ENCODE measurements around the gene EPAS1. TPM values are rescaled to one million over a fixed set of nuclear protein-coding genes. Genes with fewer than 3 reads are reported as not detected.

The EPAS1 gene
- total RNA-seq, 1 experiment from 2014 or later: 25.8 TPM

DNA sequence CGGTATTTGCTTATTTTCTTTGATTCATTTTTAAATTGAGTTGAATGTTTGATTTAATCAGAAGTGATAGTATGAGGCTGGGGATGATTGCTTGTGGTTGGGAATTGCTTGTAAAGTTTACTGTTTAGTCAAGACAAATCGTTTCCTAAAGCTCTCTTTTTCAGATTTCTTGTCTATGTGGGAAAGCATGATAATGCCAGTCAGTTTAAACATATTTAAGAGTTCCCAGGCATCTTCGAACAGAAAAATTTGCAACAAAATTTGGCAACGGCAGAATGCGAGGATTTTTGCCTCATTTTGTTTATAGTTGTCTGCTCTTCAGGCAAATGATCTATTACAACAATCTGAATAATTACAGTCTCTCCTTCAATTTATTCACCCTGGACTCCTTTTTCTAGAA is 22.5 kb downstream of the EPAS1 start:
- DNase-seq (ENCODE audit: low read depth): no peak

DNA sequence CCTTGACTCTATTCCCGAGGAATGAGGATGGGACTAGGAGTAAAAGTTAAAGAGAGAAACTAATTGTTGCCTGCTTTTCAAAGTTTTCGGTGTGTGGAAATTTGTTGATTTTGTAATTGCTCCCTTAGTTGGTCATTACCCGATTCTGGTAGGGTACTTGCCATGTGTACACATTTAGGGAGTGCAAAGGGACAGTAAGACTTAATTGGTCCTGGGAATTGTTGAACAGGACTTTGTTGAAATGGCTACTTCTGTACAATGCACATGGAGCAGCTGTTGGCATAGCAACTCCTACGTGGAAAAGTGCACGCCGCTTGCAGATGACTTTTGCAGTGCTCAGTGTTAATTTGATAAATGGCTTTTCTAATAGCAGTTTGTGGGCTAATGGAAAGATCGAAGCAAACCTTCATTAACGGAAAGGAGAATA is 22.9 kb downstream of the EPAS1 start:
- DNase-seq (ENCODE audit: low read depth): no peak

DNA sequence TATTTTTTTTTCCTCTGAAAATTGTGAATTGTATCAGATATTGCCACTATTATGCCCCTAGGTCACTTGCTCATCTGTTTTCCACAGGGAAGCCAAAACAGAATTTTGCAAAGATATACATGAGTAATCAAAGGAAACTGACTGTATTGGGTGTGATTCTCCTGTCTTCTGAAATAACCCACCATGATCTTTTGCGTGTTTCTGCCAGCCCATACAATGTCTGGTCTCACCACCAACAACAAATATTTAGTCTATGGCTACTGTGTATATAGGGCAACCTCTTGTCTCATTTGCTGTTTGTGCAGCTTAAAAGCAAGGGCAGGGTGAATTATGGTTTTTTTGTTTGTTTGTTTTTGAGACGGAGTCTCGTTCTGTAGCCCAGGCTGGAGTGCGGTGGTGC is 26.5 kb downstream of the EPAS1 start:
- no peak for DNase-seq (ENCODE audit: low read depth)

DNA sequence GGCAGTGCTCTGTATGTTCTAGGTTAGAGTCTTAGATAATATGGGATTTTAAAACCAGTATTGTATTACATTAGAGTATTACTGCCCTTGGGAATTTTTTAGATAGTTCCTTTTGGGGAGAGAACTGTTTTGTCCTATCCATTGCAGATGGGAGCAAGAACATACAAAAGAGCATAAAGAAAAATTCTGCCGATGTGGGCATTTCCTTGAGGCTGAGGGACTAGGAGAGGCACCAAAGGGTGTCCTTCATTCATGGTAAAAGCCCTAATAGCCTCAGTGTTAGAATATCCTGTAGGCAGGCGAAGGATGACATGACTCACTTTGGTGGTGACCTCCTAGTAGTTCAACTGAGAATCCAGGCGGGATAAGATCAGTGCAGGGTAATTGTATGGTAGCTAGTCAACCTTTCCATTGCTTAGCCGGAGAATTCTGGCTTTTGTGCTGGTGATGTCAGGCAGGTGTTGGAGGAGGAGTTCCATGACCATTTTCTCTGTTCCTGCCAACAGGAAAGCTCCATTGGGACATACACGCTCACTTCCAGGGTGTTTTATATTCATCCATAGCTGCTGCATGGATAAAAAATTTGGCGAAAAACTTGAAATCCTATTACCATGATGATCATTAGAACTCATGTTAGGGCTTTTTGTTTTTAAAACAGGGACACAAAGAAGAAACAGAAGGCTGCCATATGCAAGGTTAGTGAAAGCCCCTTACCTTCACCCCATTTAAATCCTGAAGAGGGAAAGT is 28.1 kb downstream of the EPAS1 start:
- peak; percentile 74 for DNase-seq (ENCODE audit: low read depth)

DNA sequence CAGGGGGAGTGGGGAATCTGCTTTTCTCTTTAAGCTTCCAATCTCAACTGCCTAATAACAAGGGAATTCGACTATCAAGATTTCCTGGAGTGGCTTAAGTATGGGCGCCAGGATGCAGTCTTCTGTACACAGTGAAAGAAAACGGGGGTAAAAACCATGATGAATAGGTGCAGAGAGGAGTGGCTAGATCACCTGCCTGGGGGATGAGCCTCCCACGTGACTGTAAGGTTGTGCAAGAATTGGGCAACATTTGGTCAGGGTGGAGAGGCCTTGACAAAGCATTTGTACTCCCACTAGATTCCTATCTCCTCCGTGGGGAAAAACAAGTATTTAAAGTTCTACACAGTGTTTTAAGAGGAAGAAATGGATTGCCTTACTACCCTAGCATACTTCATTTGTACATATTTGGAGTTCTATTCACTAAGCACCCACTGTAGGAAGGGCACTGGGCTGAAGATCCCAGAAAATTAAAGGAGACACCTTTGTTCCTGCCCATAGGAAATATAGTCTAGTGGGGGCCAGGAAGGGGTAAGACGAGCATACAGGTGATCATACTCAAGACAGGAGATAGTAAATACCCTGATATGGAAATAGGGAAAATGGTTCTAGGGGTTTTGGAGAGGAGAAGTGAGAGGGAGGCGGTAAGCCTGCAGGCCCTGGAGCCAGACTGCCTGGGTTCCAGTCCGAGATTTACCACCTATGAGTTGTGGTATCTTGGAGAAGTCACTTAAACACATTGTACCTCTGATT is 29.2 kb downstream of the EPAS1 start:
- DNase-seq (ENCODE audit: low read depth): no peak

DNA sequence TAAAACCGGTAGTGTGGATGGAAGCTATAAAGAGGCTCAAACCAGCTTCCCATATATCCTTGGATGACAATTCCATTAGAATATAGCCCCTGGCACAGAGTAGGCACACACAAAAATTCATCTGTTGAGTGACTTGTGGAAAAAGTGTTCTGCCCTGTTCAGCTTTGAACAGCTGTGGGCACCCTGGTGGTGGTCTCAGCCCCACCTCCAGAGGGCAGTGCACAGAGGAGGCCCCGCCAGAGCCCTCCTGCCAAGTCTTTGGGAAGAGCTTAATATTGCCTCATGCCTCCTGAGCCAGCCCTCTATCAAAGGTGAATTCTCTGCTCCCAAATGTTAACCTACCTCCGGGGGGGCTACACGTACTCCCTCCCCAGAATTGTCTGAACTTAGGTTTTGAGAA is 30.4 kb downstream of the EPAS1 start:
- DNase-seq (ENCODE audit: low read depth): no peak

DNA sequence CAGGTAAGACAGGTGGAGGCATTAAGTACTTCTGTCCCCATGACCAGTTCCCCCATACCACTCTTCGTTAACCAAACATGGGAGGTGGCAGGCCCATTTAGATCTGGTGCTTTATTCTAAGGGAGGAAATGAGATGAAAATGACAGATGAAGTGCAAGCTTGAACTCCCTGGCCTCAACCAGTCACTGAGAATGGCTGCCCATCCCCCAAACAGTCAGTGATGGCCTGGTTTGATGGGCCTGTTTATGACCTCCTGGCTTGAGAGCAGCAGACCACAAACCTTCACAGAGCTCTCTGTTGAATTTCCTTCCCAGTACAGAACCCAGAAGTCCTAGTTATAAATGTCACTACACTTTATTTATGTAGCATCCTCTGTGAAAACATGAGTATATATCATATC is 31.1 kb downstream of the EPAS1 start:
- no peak for DNase-seq (ENCODE audit: low read depth)

DNA sequence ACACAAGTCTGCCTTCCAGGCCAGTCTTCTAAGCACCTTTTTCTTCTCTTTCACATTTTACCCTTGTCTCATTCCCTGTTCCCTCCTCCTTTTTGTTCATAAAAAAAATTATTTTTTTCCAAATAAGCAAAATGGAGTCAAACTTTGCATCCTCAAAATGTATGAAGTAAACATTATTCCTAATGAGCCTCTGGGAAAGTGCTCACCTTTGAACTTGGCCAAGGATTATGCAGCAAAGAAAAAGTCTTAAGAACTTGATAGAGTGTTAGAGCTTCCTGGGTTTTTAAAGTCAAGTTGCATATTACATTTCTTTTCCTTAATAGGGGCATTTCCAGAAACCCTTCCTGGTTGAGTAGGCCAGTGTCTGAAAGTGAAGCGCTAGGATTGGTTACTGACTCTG is 31.6 kb downstream of the EPAS1 start:
- no peak for DNase-seq (ENCODE audit: low read depth)

DNA sequence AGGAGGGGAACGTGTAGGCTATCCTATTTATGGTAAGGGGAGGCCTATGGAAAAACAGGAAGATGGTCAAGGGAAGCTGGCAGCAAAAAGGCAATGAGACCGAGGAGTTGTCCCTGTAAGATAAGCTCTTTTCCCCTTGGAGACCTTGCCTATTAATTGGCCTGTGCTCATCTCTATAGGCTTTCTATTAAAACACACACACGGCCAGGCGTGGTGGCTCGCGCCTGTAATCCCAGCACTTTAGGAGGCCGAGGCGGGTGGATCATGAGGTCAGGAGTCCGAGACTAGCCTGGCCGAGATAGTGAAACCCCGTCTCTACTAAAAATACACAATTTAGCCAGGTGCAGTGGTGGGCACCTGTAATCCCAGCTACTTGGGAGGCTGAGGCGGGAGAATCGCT is 32.1 kb downstream of the EPAS1 start:
- DNase-seq (ENCODE audit: low read depth): no peak

DNA sequence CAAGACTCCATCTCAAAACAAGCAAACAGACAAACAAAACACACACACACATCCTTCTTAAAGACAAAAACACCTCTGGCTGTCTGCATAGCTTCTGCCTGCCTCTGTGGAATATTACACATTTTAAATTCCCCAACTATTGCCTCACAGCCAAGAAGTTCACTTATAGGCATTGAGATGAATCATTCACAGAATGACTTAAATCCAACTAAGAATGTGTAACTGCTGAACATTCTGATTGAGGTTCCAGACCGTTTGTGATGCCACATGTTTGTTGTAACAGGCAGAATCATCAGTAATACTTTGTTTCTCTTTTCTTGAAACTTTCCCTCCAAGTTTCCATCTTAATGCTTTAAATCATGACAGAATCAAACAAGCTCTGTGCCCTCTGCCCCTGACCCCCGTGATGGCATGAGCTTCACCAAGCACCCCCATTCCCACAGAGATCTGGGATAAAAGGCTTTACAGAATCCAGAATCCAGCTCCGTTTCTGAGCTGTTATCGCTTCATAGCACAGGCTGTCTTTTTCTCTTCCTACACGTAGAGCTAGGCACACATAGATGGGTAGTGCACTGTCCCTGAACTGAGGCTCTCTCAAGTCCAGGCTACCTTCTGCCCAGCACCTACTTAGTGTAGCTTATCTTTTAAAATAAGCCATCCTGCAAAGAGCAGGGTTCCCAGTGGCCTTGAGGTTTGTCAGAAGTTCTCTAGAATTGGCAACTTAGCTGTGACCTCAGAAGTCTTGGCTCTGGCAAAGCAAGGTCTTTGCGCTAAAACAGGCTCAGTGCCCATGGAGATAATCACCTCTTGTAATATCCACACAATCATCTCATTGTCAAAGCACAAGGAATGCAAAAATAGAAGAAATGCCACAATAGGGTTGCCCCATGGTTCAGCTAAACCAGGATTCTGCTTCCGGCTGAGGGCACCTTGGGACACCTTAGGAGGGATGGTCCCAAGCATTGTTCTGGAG is 32.9 kb downstream of the EPAS1 start:
- peak; percentile 81 for DNase-seq (ENCODE audit: low read depth)

DNA sequence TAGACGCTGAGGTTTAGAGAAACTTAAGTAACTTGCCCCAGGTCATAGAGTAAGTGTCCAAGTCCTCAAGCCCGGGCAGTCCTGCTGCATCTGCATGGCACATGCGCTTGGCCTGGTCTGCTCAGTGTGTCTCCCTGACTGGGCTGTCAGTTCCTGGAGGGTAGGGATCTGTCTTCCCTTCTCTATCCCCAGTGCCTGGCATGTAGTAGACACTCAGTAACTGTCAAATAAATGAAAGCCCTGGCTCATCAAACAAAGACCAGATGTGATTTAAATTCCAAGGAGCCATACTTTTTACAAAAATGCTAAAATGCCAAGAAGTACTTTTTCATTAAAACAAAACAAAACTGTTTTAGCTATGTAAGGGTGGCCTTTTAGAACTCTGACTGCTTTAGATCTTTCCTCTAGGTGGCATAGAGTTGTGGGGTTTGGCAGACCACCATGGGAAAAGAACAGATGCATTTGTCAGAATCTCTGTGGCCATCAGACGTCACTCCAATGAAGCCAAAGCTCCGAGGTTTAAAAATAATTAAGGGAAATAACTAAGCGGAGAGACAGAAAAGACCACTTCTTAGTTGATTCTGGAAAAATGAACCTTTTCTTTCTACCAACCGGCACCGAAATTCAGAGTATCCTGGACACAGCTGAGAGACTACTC is 34.0 kb downstream of the EPAS1 start:
- no peak for DNase-seq (ENCODE audit: low read depth)

DNA sequence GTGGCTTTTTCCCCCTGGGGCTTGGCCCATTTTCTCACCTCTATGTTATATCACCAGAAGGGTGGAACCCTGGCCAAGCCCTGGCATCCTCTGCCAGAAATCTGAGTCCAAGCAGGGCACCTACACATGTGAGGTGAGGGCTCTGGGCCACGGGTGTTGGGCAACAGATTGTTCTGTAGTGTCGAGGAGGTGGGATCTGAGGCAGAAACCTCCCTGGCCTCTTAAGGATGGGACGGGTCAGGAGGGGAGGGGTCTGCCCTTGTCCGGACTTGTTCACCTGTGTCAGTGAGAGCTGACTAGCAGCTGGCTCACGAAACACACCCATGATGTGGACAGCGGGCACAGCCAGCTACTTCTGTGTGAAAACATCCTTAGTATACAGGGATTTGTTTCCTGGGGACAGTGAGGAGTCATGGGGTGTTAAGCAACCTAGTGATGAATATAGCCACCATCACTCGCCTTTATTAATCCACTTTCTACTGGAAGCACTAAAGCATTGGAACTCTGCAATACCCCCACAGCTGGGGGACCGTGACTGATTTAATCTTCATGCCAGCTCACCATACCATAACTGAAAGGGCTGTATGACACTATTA is 35.6 kb downstream of the EPAS1 start:
- no peak for DNase-seq (ENCODE audit: low read depth)

DNA sequence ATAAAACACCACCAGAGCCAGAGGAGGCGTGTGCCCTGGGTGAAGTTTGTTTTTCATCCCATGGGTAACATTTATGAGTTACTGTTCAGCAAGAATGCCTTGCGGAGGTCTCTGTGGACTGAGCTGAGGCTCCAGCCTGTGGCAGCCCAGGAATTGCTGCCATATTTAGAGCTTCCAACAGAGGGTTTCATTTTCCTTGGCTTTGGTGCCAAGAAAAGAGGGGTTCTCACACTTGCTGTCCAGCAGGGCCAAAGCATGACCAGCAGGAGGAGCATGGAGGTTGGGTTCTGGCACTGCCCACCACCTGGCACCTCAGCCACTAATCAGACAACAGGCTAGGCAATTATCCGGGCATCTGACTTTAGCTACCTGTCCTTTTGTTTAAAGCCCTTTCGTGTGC is 36.7 kb downstream of the EPAS1 start:
- DNase-seq (ENCODE audit: low read depth): peak; percentile 36

DNA sequence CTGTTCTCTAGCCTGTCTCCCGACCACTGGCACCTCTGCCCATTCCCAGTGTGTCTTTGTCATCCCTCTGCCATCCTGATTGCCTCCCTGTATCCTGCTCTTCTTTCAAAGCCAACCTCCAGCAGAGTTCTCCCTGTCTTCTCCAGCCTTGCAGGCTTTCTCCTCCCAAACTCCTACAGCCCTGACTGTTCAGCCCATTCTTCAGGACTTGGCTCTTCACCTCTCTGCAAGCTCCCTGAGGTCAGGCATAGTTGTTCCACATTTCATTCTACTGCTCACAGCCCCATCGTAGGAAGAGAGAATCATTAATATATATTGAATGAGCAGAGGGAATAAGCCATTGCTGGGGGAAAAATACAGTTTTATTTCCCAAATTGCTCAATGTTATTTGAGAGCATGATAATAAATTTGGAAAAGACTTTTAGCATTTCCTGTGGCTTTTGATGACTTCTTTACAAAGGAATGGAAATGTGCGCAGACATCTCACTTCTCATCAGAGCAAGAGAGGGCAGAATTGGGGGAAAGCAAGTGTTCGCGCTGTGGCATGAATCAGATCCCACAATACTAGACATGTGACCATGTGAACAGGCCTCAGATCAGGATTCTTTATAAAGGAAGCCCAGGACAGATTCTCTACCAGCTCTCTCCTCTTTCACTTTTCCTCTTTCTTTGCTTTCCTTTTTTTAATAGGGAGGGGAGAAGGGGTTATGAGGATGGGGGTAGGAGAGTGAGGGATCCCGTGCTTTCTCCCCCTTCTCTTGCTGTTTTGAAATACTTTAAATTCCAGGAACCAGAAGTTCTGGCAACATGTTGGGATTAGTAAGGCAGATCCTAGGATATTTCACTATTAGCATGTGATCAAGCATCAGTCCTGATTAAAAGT is 37.4 kb downstream of the EPAS1 start:
- DNase-seq (ENCODE audit: low read depth): peak; percentile 80

DNA sequence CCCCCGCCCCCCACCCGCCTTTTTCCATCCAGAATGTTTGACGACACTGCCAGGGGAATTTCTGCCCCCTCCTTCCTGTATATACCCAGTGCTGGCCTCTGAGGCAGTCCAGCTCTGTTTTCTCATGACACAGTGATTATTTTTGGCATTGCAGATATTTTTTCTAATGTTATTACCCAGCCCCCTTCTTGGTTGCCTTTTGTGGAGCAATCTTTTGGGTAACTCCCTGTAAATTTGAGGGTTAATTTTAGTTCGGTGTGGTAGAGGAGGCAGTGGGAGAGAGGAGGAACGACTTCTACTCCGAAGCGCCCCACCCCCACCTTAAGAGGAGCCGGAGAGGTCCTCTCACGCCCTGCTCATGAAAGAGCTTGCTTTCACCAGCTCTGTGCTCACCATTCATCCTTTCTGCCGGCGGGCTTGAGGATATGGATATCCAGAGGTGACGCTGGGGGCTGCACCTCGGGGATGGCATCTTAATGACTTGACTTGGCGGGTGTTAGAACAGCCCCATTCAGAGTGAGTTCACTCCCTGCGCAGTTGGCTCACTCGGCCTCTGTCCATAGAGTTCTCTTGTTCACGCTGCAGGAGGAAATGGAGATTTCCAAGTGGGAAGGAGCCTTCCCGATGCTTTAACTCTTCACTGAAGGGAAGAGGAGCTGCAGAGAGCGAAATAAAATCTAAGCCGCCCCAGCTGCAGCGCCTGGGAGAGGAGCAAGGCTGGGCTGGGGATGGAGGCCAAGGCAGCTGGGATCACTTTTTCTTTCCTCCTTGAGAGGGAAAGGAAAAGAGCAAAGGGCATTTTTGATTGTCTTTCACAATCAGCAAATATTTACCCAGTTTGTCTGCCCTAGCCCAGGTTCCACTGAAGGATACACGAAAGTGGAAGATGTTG is 38.4 kb downstream of the EPAS1 start:
- no peak for DNase-seq (ENCODE audit: low read depth)

DNA sequence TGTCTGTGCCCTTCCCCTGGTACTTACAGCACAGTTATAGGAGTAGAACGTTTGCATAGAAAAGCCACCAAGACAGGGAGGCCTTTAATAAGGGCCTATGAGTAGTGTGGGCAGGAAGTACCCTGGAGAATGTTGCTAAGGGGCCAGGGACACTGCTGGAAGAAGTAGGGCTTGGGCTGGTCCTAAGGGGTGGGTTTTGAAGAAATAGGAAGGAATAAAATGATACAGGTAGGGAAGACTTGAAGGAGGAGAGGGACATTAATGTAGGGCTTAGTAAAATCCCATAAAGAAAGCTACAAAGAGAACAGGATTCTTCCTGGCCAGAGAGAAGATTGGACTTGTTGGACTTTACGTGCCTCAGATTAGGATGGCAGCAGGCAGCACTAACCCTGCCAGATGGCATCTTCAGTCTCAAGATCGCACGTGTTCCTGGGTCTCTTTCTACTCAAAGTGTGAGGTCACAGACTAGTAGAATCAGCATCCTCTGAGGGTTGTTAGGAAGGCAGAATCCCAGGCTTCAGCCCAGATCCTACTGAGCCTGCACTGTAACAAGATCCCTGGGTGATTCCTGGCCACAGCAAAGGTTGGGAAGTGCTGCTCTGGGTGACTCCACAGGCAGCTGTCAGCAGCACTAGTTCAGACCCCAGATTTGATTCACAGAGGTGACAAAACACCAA is 39.2 kb downstream of the EPAS1 start:
- peak; percentile 21 for DNase-seq (ENCODE audit: low read depth)

DNA sequence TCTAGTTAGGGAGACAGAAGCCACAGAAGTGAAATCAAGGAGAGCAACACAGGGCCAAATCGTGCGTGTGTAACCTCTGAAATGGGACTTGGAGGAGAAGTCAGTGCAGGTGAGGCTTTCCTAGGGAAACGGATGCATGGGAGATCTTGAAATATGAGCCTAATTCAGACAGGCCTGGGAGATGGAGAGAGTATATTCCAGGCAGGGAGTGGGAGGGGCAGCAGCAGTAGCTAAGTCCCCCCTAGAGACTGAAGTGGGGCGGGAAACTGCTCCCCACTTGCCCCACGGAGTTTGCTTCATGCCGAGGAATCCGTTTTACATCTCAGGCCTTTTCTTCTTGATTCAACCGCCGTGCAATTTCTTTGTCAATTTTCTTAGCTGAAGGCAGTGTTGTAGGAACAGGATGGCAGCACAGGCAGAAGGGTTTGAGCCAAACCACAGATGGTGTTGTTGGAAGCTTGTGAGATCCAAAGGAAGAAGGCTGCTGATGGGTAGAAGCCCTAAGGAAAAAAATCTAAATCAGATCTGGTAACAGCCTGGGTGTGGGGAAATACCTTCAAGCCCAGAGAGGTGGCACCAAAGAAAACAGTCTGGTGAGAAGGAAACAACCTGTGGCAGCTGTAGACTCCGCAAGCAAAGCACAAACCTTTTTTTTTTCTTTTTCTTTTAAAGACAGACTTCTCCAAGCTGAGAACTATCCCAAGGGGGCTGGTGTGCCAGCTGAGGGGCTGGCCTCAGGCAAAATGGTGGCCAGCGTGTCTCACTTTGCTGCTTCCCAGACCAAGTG is 40.2 kb downstream of the EPAS1 start:
- DNase-seq (ENCODE audit: low read depth): no peak

Measured in HT1080 (cell line).